Endothelial cell of umbilical vein (primary cell): ENCODE results near the gene CDC42BPB. TPM values are rescaled to one million over a fixed set of nuclear protein-coding genes. Genes with fewer than 3 reads are reported as not detected.
A peak's percentile ranks its signal among the peaks of the same experiment; 100 is the strongest.

ENCODE experiments used
- BruUV-seq: library from RNA; stranded (reverse); fragments of 400-500 nt; replicated peaks from 2 replicates; lab custom pipeline; 2021; lab: Mats Ljungman, UMichigan
- CTCF ChIA-PET: fragments of 300-600, 350-600 bp; sonication (Branson Sonifier 250); formaldehyde crosslinking; loops from one replicate; lab custom pipeline; 2021; ENCODE audit warnings: antibody characterized with exemption, inconsistent platforms; lab: Charles Lee
- POLR2A ChIA-PET: fragments of 300-600, 350-600 bp; sonication (Branson Sonifier 250); formaldehyde crosslinking; loops from one replicate; lab custom pipeline; 2021; ENCODE audit warnings: antibody characterized with exemption, inconsistent platforms; lab: Charles Lee
- DNase-seq: peaks from one replicate; pipeline ENCODE4 v3.0.0-alpha.2; 2011; ENCODE audit warnings: low read depth, low spot score
- FAIRE-seq: peaks from 2 replicates; lab custom pipeline; 2011; peaks lifted over from hg19 to GRCh38; lab: Jason Lieb, UNC
- H2AFZ ChIP-seq: 2 replicates; pipeline ENCODE4 v1.6.0; 2012; ENCODE audit warnings: low read depth, low read length, control low read depth, inconsistent platforms
- H3K27ac ChIP-seq: 2 replicates; pipeline ENCODE4 v1.5.1; 2011; ENCODE audit warnings: low read depth, mild to moderate bottlenecking, control low read depth, low read length, moderate library complexity; ENCODE audit not compliant: insufficient read depth
- H3K27me3 ChIP-seq, 2 experiments: 2 replicates each; pipeline versions ENCODE4 v1.6.0 to v1.6.1; 2011; ENCODE audit warnings: low read length in 2 of 2, mixed read lengths in 1 of 2; ENCODE audit not compliant: control insufficient read depth in 2 of 2, insufficient read depth in 2 of 2
- H3K36me3 ChIP-seq, 2 experiments: 2 replicates in 1 of 2; 3 replicates in 1 of 2; pipeline ENCODE4 v1.5.1; 2011; ENCODE audit warnings: low read length in 2 of 2, mild to moderate bottlenecking in 1 of 2, moderate library complexity in 1 of 2; ENCODE audit not compliant: control insufficient read depth in 2 of 2, insufficient read depth in 2 of 2; ENCODE audit errors: extremely low read depth in 1 of 2
- H3K4me1 ChIP-seq: 3 replicates; pipeline ENCODE4 v1.5.1; 2011; ENCODE audit warnings: mild to moderate bottlenecking, low read length; ENCODE audit not compliant: control insufficient read depth, insufficient read depth; ENCODE audit errors: extremely low read depth
- H3K4me2 ChIP-seq: 2 replicates; pipeline ENCODE4 v1.6.1; 2011; ENCODE audit warnings: low read length, control low read depth, mixed read lengths; ENCODE audit not compliant: insufficient read depth
- H3K4me3 ChIP-seq, 3 experiments: fragments of 200-600 bp in 1 of 3; sonication (generic), shearing (Covaris generic) in 1 of 3; replicated peaks in 1 of 3; 2 replicates each; pipeline ENCODE4 v1.5.1; 2011 to 2016; ENCODE audit warnings: control low read depth in 3 of 3, low read length in 3 of 3, mild to moderate bottlenecking in 2 of 3, inconsistent platforms in 1 of 3, low read depth in 1 of 3, moderate library complexity in 1 of 3; ENCODE audit not compliant: insufficient read depth in 1 of 3
- H3K79me2 ChIP-seq: 2 replicates; pipeline ENCODE4 v1.6.0; 2012; ENCODE audit warnings: low read length, inconsistent platforms; ENCODE audit not compliant: control insufficient read depth, insufficient read depth
- H3K9ac ChIP-seq: replicated peaks from 2 replicates; pipeline ENCODE3; 2011; ENCODE audit warnings: low read length, control low read depth; ENCODE audit not compliant: insufficient read depth; ENCODE audit errors: extremely low read depth
- H3K9me1 ChIP-seq: replicated peaks from 3 replicates; pipeline ENCODE4 v1.6.0; 2011; ENCODE audit warnings: mild to moderate bottlenecking, low read length; ENCODE audit not compliant: control insufficient read depth, insufficient read depth; ENCODE audit errors: extremely low read depth
- H3K9me3 ChIP-seq: replicated peaks from 2 replicates; pipeline ENCODE4 v1.5.1; 2012; ENCODE audit warnings: low read length, inconsistent platforms; ENCODE audit not compliant: control insufficient read depth, insufficient read depth
- H4K20me1 ChIP-seq: replicated peaks from 2 replicates; pipeline ENCODE3; 2011; ENCODE audit warnings: mild to moderate bottlenecking, low read length; ENCODE audit not compliant: control insufficient read depth, insufficient read depth; ENCODE audit errors: extremely low read depth
- CTCF ChIP-seq, 2 donors: IDR thresholded peaks; 1 replicate in 1 of 2; 2 replicates in 1 of 2; pipeline ENCODE4 v1.5.1; 2011; ENCODE audit warnings: low read length in 2 of 2, mild to moderate bottlenecking in 2 of 2, moderate library complexity in 2 of 2, control low read depth in 1 of 2, inconsistent platforms in 1 of 2, low read depth in 1 of 2; ENCODE audit not compliant: insufficient read depth in 1 of 2; ENCODE audit errors: extremely low read depth in 1 of 2
- EZH2 ChIP-seq: IDR thresholded peaks from 2 replicates; pipeline ENCODE4 v1.6.1; 2012; ENCODE audit warnings: borderline replicate concordance, low read depth, mild to moderate bottlenecking, moderate library complexity, low read length, inconsistent platforms; ENCODE audit not compliant: severe bottlenecking
- FOS ChIP-seq: IDR thresholded peaks from 2 replicates; pipeline ENCODE4 v1.6.1; 2011; ENCODE audit warnings: mild to moderate bottlenecking, low read length, moderate library complexity, borderline replicate concordance; ENCODE audit not compliant: insufficient read depth
- GATA2 ChIP-seq: IDR thresholded peaks from 2 replicates; pipeline ENCODE4 v1.7.0; 2011; ENCODE audit warnings: low read depth, mild to moderate bottlenecking, moderate library complexity, mixed read lengths, low read length; ENCODE audit not compliant: insufficient read length, insufficient read depth
- JUN ChIP-seq: IDR thresholded peaks from 2 replicates; pipeline ENCODE4 v1.6.1; 2011; ENCODE audit warnings: borderline replicate concordance, low read depth; ENCODE audit not compliant: insufficient read length, insufficient read depth
- MAX ChIP-seq: IDR thresholded peaks from 2 replicates; pipeline ENCODE4 v1.6.1; 2011; ENCODE audit not compliant: insufficient read depth, insufficient read length
- MYC ChIP-seq: IDR thresholded peaks from one replicate; pipeline ENCODE4 v1.6.1; 2011; ENCODE audit warnings: mild to moderate bottlenecking, low read depth, low read length
- POLR2A ChIP-seq: IDR thresholded peaks from 2 replicates; pipeline ENCODE4 v1.6.1; 2012; ENCODE audit warnings: low read depth, mild to moderate bottlenecking, control low read depth, low read length
- POLR2AphosphoS5 ChIP-seq: IDR thresholded peaks from 2 replicates; pipeline ENCODE4 v1.6.1; 2012; ENCODE audit warnings: low read depth, mild to moderate bottlenecking, control low read depth, low read length, moderate library complexity; ENCODE audit not compliant: insufficient read depth
- dilution Hi-C: fragments of 300-500 bp; cut with MboI; formaldehyde crosslinking; loops from one replicate; pipeline ENCODE4 v1.15.0; 2019; ENCODE audit warnings: low sequenced_read_pairs; ENCODE audit not compliant: extremely low pct_ligation_motif_present
- intact Hi-C: fragments of 100-400 bp; cut with micrococcal nuclease; formaldehyde crosslinking; loops from one replicate; pipeline ENCODE4 v1.10.0; 2022
- polyA plus RNA-seq, 4 experiments: library from polyadenylated mRNA; depleted of rRNA in 3 of 4; stranded (reverse) in 3 of 4; unstranded in 1 of 4; fragments of >200 nt; gene quantifications; 2 replicates each; pipeline versions ENCODE4 v1.2.1 to v1.2.3, GENCODE V29; 2011 to 2012; ENCODE audit warnings: missing spikeins in 1 of 4
- total RNA-seq: library from RNA; stranded (reverse); gene quantifications from 2 replicates; pipeline ENCODE4 v1.2.3, GENCODE V29; 2021

Gene CDC42BPB
- total and polyA plus RNA-seq, 2 donors (not counting 3 experiments of a cell fraction or from before 2014, with no cell fraction given), result 82.6 to 131 TPM

GRCh38 chr14:102988054-102988453, 69.3 kb downstream of the CDC42BPB start:
- Histone ChIP-seq H3K36me3 (peaks cover 4 to 29% of the 10 kb centered on the region in 2 experiments), H3K4me2 (no peak overlapping the region), H3K9me1 (no peaks in the 10 kb centered on the region), H3K27ac (no peak overlapping the region), H3K27me3 (no peaks in the 10 kb centered on the region), H3K79me2 (peaks cover 28% of the 10 kb centered on the region), H3K9ac (no peak overlapping the region), H2AFZ (no peak overlapping the region), H4K20me1 (no peaks in the 10 kb centered on the region), H3K4me1 (peaks cover under 1% of the 10 kb centered on the region), H3K4me3 (no peak overlapping the region), H3K9me3 (no peaks in the 10 kb centered on the region)
- dilution Hi-C loops, result no loop called here
- ChIA-PET POLR2A (interaction anchor here (0.7 kb wide), 1 partner anchor 12 kb away, joined by 3 read pairs; no protein-coding TSS in a partner anchor), CTCF (interaction anchor here (1.4 kb wide), 1 partner anchor 87 kb away, joined by 6 read pairs; no protein-coding TSS in a partner anchor)
- FAIRE-seq (no peak), DNase-seq (peak; percentile 15)
- intact Hi-C loops, result no loop called here
- TF ChIP-seq JUN (no peak), MYC (no peak), MAX (no peak), GATA2 (no peak), CTCF (IDR thresholded peaks at IDR 0.05; ENCODE audit: extremely low read depth in 1 of 2, insufficient read depth in 1 of 2, low read depth in 1 of 2, low read length in 2 of 2) (no peak), POLR2A (no peak), FOS (no peak), EZH2 (no peak), POLR2AphosphoS5 (no peak)
- BruUV-seq, result no TSS peak
